Measurements from ENCODE around the gene YBX2.
A peak's percentile ranks its signal among the peaks of the same experiment; 100 is the strongest.

Gene YBX2

GRCh38 chr17:7306911-7307685 is 12.7 kb upstream of the YBX2 start, which contains the start of gene EIF5A (continued):
- TF ChIP-seq, protein P1, sequence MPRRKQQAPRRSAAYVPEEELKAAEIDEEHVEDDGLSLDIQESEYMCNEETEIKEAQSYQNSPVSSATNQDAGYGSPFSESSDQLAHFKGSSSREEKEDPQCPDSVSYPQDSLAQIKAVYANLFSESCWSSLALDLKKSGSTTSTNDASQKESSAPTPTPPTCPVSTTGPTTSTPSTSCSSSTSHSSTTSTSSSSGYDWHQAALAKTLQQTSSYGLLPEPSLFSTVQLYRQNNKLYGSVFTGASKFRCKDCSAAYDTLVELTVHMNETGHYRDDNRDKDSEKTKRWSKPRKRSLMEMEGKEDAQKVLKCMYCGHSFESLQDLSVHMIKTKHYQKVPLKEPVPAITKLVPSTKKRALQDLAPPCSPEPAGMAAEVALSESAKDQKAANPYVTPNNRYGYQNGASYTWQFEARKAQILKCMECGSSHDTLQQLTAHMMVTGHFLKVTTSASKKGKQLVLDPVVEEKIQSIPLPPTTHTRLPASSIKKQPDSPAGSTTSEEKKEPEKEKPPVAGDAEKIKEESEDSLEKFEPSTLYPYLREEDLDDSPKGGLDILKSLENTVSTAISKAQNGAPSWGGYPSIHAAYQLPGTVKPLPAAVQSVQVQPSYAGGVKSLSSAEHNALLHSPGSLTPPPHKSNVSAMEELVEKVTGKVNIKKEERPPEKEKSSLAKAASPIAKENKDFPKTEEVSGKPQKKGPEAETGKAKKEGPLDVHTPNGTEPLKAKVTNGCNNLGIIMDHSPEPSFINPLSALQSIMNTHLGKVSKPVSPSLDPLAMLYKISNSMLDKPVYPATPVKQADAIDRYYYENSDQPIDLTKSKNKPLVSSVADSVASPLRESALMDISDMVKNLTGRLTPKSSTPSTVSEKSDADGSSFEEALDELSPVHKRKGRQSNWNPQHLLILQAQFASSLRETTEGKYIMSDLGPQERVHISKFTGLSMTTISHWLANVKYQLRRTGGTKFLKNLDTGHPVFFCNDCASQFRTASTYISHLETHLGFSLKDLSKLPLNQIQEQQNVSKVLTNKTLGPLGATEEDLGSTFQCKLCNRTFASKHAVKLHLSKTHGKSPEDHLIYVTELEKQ (tag by site-specific recombination; IDR thresholded peaks at IDR 0.05; ENCODE audit: borderline replicate concordance), result no peak
- TF ChIP-seq ZFP41 (tag by site-specific recombination; IDR thresholded peaks at IDR 0.05; ENCODE audit: borderline replicate concordance) (no peak), ZEB2 (tag by site-specific recombination; IDR thresholded peaks at IDR 0.05) (peak; percentile 70; the same call in 1 of the 2 replicates), YY1 (tag by site-specific recombination; IDR thresholded peaks at IDR 0.05) (no peak), ZNF777 (tag by site-specific recombination; IDR thresholded peaks at IDR 0.05; ENCODE audit: borderline replicate concordance) (no peak), SP7 (tag by site-specific recombination; IDR thresholded peaks at IDR 0.05) (no peak; the same call in 1 of the 2 replicates), GFI1B (tag by site-specific recombination; IDR thresholded peaks at IDR 0.05) (no peak), ZBTB8A (tag by site-specific recombination; IDR thresholded peaks at IDR 0.05) (no peak), ZBTB7A (tag by site-specific recombination; IDR thresholded peaks at IDR 0.05; ENCODE audit: low read depth) (no peak), ZNF747 (tag by site-specific recombination; IDR thresholded peaks at IDR 0.05) (no peak), SETDB1 (IDR thresholded peaks at IDR 0.05; ENCODE audit: insufficient read length, low read length) (no peak), ZNF335 (tag by site-specific recombination; conservative IDR thresholded peaks at IDR 0.05) (peak; percentile 73), ZFHX2 (tag by site-specific recombination; conservative IDR thresholded peaks at IDR 0.05) (peak; percentile 82), ZNF785 (tag by site-specific recombination; IDR thresholded peaks at IDR 0.05) (no peak), ZNF664 (tag by site-specific recombination; IDR thresholded peaks at IDR 0.05) (no peak), ZNF2 (tag by site-specific recombination; IDR thresholded peaks at IDR 0.05) (peak; percentile 26; the same call in 1 of the 2 replicates), ZNF266 (tag by site-specific recombination; IDR thresholded peaks at IDR 0.05; ENCODE audit: low read depth) (no peak), TRIM28 (IDR thresholded peaks at IDR 0.05; ENCODE audit: borderline replicate concordance, low read length) (peak; percentile 61; the same call in 1 of the 2 replicates), ZNF350 (tag by site-specific recombination; IDR thresholded peaks at IDR 0.05) (no peak), ZNF146 (tag by site-specific recombination; IDR thresholded peaks at IDR 0.05) (no peak), SP2 (tag by site-specific recombination; IDR thresholded peaks at IDR 0.05) (peak; percentile 91), ZNF660 (tag by site-specific recombination; IDR thresholded peaks at IDR 0.05) (no peak; the same call in 1 of the 2 replicates), ZNF239 (tag by site-specific recombination; IDR thresholded peaks at IDR 0.05) (no peak), ZNF501 (tag by site-specific recombination; IDR thresholded peaks at IDR 0.05) (no peak; the same call in none of the 2 replicates), ATF2 (tag by site-specific recombination; IDR thresholded peaks at IDR 0.05; ENCODE audit: low read depth) (no peak), BCL11A (tag by site-specific recombination; IDR thresholded peaks at IDR 0.05; ENCODE audit: low read depth) (no peak), ZNF18 (tag by site-specific recombination; IDR thresholded peaks at IDR 0.05) (0 out of 2 replicates have a peak, but pooled peaks have one; percentile 57), ZNF211 (tag by site-specific recombination; IDR thresholded peaks at IDR 0.05; ENCODE audit: low read depth) (no peak)
- TF ChIP-seq, protein P2, sequence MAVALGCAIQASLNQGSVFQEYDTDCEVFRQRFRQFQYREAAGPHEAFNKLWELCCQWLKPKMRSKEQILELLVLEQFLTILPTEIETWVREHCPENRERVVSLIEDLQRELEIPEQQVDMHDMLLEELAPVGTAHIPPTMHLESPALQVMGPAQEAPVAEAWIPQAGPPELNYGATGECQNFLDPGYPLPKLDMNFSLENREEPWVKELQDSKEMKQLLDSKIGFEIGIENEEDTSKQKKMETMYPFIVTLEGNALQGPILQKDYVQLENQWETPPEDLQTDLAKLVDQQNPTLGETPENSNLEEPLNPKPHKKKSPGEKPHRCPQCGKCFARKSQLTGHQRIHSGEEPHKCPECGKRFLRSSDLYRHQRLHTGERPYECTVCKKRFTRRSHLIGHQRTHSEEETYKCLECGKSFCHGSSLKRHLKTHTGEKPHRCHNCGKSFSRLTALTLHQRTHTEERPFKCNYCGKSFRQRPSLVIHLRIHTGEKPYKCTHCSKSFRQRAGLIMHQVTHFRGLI (tag by site-specific recombination; IDR thresholded peaks at IDR 0.05), result peak; percentile 42; the same call in 1 of the 2 replicates
- TF ChIP-seq, protein P3, sequence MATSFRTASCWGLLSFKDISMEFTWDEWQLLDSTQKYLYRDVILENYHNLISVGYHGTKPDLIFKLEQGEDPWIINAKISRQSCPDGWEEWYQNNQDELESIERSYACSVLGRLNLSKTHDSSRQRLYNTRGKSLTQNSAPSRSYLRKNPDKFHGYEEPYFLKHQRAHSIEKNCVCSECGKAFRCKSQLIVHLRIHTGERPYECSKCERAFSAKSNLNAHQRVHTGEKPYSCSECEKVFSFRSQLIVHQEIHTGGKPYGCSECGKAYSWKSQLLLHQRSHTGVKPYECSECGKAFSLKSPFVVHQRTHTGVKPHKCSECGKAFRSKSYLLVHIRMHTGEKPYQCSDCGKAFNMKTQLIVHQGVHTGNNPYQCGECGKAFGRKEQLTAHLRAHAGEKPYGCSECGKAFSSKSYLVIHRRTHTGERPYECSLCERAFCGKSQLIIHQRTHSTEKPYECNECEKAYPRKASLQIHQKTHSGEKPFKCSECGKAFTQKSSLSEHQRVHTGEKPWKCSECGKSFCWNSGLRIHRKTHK (tag by site-specific recombination; IDR thresholded peaks at IDR 0.05), result no peak
- TF ChIP-seq, protein P4, sequence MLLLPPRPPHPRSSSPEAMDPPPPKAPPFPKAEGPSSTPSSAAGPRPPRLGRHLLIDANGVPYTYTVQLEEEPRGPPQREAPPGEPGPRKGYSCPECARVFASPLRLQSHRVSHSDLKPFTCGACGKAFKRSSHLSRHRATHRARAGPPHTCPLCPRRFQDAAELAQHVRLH (tag by site-specific recombination; IDR thresholded peaks at IDR 0.05), result no peak

Measured in HEK293 (cell line).